Activated effector memory CD4-positive, alpha-beta T cell treated with anti-CD3 and anti-CD28 coated beads, Interleukin-2, amount 50 U/mL, for 16 hours (primary cell): ENCODE results near the gene CFAP46.

Experiments
- DNase-seq: peaks from one replicate; pipeline ENCODE4 v3.0.0-alpha.2; 2020

The CFAP46 gene

DNA sequence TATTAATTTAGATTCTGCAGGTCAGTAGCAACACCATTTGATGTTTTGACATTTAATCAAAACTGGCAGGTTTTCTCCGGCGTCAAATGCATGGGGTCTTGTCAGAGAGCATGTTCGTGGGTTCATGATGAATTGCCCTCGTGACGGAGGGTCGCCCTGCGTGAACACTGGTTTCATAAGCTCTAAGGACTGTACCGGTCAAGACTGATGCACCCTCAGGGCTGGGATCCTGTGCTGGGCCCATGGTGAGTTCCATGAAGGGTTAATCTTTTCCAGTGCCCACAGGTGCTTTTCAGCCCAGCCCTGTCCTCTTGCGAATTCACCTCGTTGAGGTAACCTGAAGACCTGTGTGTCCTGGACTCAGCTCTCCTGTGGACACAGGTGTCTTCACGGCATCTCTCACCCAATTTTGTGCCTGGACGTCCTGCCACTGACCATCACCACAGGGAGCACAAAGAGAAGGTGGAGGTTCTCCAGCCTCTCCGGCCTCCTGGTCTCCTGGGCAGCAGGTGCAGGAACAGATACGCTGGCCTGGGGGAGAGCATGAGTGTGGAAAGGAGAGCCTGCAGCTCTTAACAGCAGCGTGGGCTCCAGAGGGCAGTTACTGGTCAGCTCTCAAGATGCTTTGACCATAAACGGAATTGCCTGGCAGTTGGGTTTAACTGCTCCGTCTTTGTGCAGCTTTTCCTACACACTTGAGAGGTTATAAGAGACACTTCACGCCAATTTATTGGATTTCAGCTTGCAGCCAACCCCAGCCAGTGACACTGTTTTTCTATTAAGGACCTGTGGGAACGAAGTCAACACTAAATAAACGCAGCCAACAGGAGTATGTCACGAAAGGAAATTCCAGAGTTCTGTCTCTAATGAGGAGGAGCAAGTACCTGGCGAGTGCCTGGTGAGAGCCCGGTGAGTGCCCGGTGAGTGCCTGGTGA lies 37.4 kb upstream of the CFAP46 start:
- no peak for DNase-seq

GRCh38 chr10:132978542-132978941 lies 36.2 kb upstream of the CFAP46 start:
- no peak for DNase-seq

- DNase-seq = no peak
Measured at GRCh38 chr10:132977807-132978206, 35.4 kb upstream of the CFAP46 start.

- no peak for DNase-seq
Measured at GRCh38 chr10:132977076-132977475, 34.7 kb upstream of the CFAP46 start.

- DNase-seq = no peak
Measured at GRCh38 chr10:132975831-132976682, 33.7 kb upstream of the CFAP46 start.

DNA sequence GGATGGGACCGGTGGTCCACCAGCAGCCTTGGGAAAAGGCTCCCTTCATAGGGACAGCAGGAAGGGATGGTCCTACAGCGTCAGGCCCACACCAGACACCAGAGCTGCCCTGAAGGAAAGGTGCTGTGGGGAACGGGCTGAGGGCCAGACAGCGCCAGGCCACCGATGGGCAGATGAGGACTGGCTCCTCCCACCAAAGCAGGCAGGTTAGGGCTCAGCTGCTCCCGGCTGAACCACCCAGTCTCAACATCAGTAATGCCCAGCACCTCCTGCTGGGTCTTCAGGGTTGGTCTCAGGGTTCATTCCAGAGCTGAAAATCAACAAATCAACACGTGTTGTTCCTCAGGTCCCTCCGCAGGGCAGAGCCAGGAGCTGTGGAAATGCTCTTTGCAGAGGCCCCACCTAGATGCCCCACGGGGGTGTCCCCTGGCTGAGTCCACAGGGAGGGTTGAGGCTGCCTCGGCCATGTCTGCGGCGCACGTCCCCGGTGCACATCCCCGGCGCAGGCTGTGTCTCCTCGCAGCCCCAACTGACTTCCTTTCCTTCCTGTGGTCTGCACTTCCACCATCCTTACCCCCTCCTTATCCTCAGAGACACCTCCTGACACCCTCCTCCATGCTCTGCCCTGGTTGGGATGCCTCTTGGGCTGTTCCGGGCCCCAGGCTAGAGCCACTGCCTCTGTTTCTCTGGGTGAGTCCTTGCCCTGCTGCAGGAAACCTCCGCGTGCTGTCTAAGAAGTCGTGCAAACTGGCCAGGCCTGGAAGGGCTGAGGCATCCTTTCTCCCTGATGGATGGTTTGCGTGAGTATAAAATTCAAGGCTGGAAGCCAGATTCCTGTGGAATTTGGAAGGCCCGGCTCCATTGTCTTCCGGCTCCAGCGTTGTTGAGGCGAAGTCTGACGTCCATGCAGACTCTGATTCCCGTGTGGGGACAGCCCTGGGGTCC lies 32.8 kb upstream of the CFAP46 start:
- DNase-seq = peak; percentile 51

DNA sequence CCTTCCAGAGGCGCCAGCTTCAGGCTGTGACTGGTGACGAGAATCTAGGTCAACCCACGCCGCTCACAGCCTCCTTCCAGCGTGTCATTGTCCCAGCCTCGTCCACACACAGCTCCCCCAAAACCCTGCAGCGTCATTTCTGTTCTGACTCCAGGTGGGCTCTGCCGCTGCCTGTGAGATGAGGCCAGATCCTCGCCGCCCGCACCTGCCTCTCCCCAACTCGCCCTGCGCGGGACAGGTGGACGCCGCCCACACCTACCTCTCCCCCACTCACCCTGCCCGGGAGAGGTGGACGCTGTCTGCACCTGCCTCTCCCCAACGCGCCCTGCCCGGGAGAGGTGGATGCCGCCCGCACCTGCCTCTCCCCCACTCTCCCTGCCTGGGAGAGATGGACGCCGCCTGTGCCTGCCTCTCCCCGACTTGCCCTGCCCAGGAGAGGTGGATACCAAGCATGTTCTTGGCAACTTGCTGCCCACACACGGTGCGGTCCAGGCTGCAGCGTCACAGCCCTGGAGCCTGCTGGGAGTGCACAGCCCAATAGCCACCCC lies 32.0 kb upstream of the CFAP46 start:
- peak; percentile 48 for DNase-seq

- no peak for DNase-seq
Measured at GRCh38 chr10:132973903-132974241, 31.5 kb upstream of the CFAP46 start.

DNA sequence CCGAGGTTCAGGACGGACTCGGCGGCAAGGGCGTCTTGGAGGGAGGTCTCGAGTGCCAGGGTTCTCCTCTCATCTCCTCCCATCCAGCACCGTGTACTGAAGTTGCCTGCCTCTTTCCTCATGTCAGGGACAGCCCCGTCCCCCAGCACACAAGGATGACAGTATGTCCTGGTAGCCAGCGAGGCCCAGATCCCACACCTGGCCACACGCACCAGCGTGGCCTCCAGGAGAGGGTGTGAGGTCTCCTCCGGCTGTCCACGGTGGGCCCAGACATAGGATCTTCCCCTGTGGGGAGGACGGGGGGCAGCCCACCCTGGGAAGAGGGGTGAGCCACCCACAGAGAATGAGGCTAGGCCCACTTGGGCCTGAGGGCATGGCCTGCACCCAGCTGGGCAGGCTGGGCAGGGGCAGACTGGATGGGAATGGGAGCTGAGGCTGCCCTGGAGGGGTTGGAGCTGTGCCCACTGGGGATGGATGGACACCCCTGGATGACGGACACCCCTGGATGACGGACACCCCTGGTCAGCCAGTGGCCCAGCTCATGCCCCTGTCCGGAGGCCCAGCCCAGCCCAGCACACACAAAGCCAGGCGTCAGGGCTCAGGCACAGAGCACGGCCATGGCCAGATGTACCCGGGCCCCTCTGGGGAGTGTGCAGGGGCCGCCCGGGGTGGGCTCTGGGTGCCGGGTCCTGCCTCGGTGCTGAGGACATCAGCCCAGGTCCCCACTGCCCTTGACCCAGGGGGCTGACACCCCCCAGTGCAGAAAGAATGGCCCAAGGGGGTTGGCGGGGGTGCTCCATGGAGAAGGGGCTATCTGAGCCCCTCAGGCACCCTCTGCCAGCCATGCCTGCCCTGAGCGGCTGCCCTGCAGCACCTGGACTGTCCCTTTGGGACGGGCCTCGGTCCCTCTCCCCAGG lies 30.9 kb upstream of the CFAP46 start:
- peak; percentile 56 for DNase-seq

DNA sequence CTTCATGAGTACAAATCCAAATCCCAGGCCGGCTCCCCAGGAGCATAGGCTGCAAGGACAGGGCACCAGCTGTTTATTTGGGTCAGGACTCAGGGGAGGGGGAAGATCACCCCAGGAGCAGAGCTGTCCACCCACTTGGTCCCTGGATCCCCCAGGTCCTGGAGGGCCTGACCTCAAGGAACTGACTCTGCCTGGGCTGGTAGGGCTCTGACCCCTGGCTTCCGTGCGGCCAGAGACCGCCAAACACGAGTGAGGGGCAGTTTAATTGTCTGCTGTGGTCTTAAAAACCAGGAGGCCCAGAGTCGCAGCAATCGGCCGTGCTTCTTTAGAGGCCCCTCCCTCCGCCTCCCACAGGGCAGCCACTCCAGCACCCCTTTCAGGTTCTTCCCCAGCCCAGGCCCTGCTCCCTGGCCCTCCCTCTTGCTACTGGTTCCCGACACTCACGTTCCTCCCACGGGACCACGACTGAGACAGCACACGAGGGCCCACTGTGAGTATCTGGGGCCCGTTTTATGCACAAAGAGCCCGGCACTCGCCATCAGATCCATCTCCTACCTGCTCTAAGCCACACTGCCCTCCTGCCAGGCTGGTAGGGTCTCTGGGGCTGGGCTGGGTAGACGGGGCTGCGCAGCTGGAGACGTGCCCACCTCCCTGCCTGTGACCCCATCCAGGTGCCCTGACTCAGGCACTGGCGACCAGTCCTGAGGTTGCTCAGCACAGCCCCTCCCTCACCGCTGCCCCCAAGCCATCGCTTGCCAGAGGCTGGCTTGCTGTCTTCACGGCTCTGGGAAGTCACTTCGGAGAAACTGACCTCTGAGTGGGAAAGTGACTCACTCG lies 30.0 kb upstream of the CFAP46 start:
- peak; percentile 50 for DNase-seq

- DNase-seq = peak; percentile 48
Measured at GRCh38 chr10:132971448-132972148, 29.2 kb upstream of the CFAP46 start.

DNA sequence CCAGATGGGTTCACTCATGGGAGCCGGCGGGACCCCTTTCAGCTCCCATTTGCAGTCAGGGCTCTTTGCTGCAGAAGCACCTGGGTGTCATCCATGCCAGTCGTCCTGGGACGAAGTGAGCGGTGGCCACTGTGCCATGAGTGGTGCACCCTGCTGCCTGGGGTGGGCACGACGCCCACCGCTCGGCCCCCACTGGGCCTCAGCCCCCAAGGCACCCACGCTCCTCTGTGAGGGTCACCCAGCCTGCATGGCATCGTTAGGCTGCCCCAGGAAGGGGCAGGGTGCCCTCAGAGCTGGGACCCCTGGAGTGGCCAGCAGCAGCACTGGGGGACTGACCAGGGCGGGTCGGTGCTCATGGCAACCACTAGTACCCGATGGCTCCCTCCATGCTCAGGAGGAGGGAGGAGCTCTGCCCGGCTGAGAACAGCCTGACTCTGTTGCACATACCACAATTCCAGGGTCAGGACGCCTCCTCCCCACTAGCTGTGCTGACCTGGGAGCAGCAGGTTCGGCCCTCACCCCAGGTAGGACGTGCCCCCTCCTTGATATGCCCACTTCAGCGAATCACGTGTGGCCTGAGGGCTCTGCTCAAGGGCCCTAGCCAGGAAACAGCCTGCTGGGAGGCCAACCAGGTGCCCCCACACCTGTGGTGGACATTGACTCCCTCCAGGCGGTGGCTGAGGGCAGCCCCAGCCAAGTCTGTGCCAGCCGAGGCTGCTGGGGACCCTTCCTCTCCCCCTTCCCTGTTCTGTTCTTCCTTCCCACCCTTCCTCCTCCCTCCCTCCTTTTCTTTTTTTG lies 28.5 kb upstream of the CFAP46 start:
- peak; percentile 47 for DNase-seq

GRCh38 chr10:132967540-132967939 lies 25.2 kb upstream of the CFAP46 start:
- no peak for DNase-seq

DNA sequence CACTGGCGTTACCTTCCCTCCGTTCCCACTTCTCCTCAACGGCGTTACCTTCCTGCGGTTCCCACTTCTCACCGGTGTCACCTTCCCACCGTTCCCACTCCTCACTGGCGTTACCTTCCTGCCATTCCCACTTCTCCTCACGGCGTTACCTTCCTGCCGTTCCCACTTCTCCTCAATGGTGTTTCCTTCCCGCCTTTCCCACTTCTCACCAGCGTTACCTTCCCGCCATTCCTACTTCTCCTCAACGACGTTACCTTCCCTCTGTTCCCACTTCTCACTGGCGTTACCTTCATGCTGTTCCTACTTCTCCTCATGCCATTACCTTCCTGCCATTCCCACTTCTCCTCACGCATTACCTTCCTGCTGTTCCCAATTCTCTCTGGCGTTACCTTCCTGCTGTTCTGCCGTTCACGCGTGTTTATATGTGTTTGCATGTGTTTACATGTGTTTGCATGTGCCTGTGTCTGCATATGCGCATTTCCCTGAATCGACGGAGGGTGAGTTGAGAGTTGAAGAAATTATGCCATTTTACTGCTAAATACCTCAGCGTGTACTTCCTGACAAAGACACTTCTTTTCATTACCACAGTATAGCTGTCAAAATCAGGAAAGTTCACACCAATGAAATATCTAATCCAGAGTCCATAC lies 23.2 kb upstream of the CFAP46 start:
- DNase-seq = no peak

DNA sequence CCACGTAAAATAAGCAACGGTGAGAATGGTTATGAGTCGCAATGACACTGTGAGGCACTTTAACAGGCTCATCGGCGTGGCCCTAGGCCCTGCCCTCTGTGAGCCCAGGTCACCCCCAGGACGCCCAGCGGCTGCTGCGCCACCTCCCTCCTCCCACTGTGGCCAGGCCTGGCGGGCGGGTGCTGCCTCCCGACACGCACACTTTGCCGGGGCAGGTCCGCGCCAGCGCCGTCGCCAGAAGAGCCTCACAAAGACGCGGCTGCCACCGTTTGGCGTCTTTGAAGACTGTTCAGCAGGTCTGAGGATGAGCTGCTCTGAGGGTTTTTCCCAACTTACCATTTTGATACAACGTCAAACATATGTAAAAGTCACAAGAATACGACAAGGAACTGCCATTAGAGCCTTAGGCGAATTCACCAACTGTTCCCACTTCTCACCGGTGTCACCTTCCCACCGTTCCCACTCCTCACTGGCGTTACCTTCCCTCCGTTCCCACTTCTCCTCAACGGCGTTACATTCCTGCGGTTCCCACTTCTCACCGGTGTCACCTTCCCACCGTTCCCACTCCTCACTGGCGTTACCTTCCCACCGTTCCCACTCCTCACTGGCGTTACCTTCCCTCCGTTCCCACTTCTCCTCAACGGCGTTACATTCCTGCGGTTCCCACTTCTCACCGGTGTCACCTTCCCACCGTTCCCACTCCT lies 22.5 kb upstream of the CFAP46 start:
- DNase-seq = peak; percentile 66

GRCh38 chr10:132964231-132964630 lies 21.9 kb upstream of the CFAP46 start:
- DNase-seq = peak; percentile 53

GRCh38 chr10:132963430-132963960 lies 21.1 kb upstream of the CFAP46 start:
- peak; percentile 47 for DNase-seq
